OCI-LY1 (cell line): Measurements from ENCODE around the gene PRPF6.

Experiments
- H2AFZ ChIP-seq: fragments of 200-600 bp; sonication (generic), shearing (Covaris generic); 2 replicates; pipeline ENCODE4 v1.6.0; 2014; ENCODE audit warnings: antibody characterized with exemption, mild to moderate bottlenecking, low read length
- H3F3A ChIP-seq: fragments of 200-600 bp; sonication (generic), shearing (Covaris generic); 2 replicates; pipeline ENCODE4 v1.6.0; 2014; ENCODE audit warnings: mild to moderate bottlenecking, antibody characterized with exemption, low read length, moderate library complexity; ENCODE audit not compliant: insufficient read depth
- H3K27ac ChIP-seq: fragments of 200-600 bp; sonication (generic); 2 replicates; pipeline ENCODE4 v1.5.1; 2014; ENCODE audit warnings: low read length, mixed run types, mild to moderate bottlenecking, low read depth; ENCODE audit not compliant: poor library complexity, severe bottlenecking
- H3K27me3 ChIP-seq: fragments of 200-600 bp; sonication (generic); 2 replicates; pipeline ENCODE4 v1.6.0; 2014; ENCODE audit warnings: antibody characterized with exemption, mild to moderate bottlenecking, low read length, moderate library complexity; ENCODE audit not compliant: insufficient read depth
- H3K36me3 ChIP-seq: fragments of 200-600 bp; sonication (generic); 2 replicates; pipeline ENCODE4 v1.6.1; 2014; ENCODE audit warnings: mild to moderate bottlenecking, antibody characterized with exemption, low read length, moderate library complexity, mixed read lengths; ENCODE audit not compliant: insufficient read depth
- H3K4me1 ChIP-seq: fragments of 200-600 bp; sonication (generic); 2 replicates; pipeline ENCODE4 v1.5.1; 2014; ENCODE audit warnings: mild to moderate bottlenecking, low read length, moderate library complexity; ENCODE audit not compliant: insufficient read depth, severe bottlenecking
- H3K4me2 ChIP-seq: fragments of 200-600 bp; sonication (generic), shearing (Covaris generic); 2 replicates; pipeline ENCODE4 v1.6.1; 2014; ENCODE audit warnings: low read length
- H3K4me3 ChIP-seq: fragments of 200-600 bp; sonication (generic); 2 replicates; pipeline ENCODE4 v1.5.1; 2014; ENCODE audit warnings: low read length, low read depth, mild to moderate bottlenecking, mixed read lengths; ENCODE audit not compliant: poor library complexity, severe bottlenecking
- H3K79me2 ChIP-seq: fragments of 200-600 bp; shearing (Covaris generic); 2 replicates; pipeline ENCODE4 v1.6.1; 2016; ENCODE audit warnings: mixed run types, low read length, mixed read lengths; ENCODE audit not compliant: insufficient read depth
- H3K9ac ChIP-seq: fragments of 200-600 bp; sonication (generic), shearing (Covaris generic); 2 replicates; pipeline ENCODE4 v1.6.1; 2014; ENCODE audit warnings: mild to moderate bottlenecking, low read length, mixed read lengths
- H3K9me2 ChIP-seq: fragments of 200-600 bp; sonication (generic), shearing (Covaris generic); 2 replicates; pipeline ENCODE4 v1.6.1; 2014; ENCODE audit warnings: low read depth, mild to moderate bottlenecking, low read length, mixed read lengths
- H3K9me3 ChIP-seq: fragments of 200-600 bp; shearing (Covaris generic); 2 replicates; pipeline ENCODE4 v1.6.1; 2014; ENCODE audit warnings: low read length, mixed read lengths
- H4K20me1 ChIP-seq: fragments of 200-600 bp; sonication (generic), shearing (Covaris generic); 2 replicates; pipeline ENCODE4 v1.6.0; 2016; ENCODE audit warnings: mild to moderate bottlenecking, low read length; ENCODE audit not compliant: insufficient read depth
- EZH2 ChIP-seq: fragments of 200-600 bp; sonication (generic), shearing (Covaris generic); IDR thresholded peaks from 2 replicates; pipeline ENCODE4 v1.8.0; 2017; ENCODE audit warnings: borderline replicate concordance, mixed run types, mild to moderate bottlenecking, antibody characterized with exemption, low read length, moderate library complexity, mixed read lengths
- TF ChIP-seq, protein P1 (sequence below): fragments of 200-600 bp; sonication (generic), shearing (Covaris generic); IDR thresholded peaks from 2 replicates; pipeline ENCODE4 v1.5.1; 2017; ENCODE audit warnings: mild to moderate bottlenecking, antibody characterized with exemption, low read length, moderate library complexity, mixed read lengths

The PRPF6 gene

DNA sequence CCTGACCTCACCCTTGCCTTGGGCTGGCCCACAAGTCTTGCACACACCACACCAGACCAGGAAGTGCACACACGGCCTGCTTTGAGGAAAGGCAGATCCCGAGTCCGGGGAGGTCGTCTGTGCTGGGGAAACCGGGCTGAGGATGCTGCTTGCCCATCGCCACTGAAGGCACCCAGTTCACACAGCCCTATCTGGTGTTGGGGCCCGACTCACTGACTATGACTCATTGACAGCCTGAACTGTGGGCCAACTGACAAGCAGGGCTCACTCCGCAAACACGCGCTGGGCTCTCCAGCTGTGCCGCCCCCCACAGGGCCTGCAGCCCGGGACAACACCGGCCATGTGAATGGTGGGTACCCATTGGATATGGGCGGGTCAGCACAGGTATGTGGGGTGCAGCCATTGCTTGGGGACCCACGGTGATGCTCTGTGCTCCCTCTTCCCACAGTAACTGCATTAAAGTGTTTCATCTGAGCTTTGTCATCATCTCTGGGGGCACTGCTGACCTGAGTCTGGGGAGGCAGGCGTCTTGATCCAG is 3.1 kb upstream of the PRPF6 start:
- H3K4me1 ChIP-seq, result peaks cover 37% of the 10 kb centered on the region

DNA sequence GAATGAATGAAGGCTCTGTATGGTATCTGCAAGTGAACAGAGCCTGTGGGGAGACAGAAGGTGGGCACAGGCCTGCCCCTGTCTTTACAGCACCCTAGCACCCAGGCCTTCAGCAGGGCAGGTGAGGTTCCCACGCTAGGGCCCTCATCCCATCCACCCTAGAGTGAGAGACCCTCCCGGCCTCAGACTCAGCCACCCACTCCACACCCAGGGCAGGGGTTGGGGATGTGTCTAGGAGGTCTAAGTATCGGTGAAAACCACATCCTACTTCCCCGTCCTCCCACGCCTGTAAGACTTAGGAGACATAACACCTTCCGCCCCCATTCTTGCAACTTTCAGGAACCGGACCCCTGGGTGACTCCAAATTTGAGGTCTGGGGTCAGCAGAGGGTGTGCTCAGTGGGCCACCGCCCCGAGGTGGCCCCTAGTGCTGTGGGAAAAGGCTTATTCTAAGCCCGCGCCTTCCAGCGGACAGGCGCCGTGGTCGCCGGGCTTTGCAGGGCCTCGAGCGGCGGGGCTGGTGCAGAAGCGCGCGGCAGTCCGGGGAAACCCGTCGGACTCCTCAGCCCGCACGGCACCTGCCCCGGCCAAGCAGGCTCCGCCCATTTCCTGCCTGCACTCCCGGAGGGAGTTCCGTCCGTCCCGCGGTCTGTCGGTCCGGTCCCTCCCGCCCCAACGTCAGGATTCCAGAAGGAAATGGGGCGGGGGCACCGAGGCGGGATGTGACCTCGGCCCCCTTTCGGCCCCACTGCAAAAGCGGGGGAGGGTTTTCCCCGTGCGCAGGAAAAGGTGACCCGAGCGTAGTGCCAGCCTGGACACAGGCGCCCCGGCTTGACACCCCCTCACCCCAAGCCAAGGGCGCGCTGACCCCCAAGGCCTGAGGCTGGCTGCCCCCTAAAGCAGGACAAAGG is 2.4 kb upstream of the PRPF6 start:
- peaks cover 6% of the 10 kb centered on the region; the same call in 1 of the 2 replicates for H3K79me2 ChIP-seq
- H3K9me2 ChIP-seq, result no peaks in the 10 kb centered on the region
- no peak overlapping the region for H2AFZ ChIP-seq
- H3K4me1 ChIP-seq, result peaks cover 36% of the 10 kb centered on the region
- peak overlapping the region; percentile 100 for H3K4me2 ChIP-seq
- peak overlapping the region; percentile 69 for H3K27ac ChIP-seq
- peak overlapping the region; percentile 81 for H3K9ac ChIP-seq
- no peaks in the 10 kb centered on the region for H4K20me1 ChIP-seq
- no peaks in the 10 kb centered on the region for H3K9me3 ChIP-seq
- H3K27me3 ChIP-seq, result no peaks in the 10 kb centered on the region
- TF ChIP-seq EZH2, result no peak
- TF ChIP-seq, protein P1, sequence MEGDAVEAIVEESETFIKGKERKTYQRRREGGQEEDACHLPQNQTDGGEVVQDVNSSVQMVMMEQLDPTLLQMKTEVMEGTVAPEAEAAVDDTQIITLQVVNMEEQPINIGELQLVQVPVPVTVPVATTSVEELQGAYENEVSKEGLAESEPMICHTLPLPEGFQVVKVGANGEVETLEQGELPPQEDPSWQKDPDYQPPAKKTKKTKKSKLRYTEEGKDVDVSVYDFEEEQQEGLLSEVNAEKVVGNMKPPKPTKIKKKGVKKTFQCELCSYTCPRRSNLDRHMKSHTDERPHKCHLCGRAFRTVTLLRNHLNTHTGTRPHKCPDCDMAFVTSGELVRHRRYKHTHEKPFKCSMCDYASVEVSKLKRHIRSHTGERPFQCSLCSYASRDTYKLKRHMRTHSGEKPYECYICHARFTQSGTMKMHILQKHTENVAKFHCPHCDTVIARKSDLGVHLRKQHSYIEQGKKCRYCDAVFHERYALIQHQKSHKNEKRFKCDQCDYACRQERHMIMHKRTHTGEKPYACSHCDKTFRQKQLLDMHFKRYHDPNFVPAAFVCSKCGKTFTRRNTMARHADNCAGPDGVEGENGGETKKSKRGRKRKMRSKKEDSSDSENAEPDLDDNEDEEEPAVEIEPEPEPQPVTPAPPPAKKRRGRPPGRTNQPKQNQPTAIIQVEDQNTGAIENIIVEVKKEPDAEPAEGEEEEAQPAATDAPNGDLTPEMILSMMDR, result no peak
- H3F3A ChIP-seq, result peaks cover 4% of the 10 kb centered on the region; the same call in 1 of the 2 replicates
- H3K4me3 ChIP-seq, result peak overlapping the region; percentile 93
- H3K36me3 ChIP-seq, result peaks cover 9% of the 10 kb centered on the region; the same call in 1 of the 2 replicates

More for the DNA sequence above, 3.1 kb upstream of the PRPF6 start:
- Histone ChIP-seq H3K79me2 (peaks cover 6% of the 10 kb centered on the region; the same call in 1 of the 2 replicates), H3K9me2 (no peaks in the 10 kb centered on the region), H3F3A (peaks cover 4% of the 10 kb centered on the region; the same call in 1 of the 2 replicates), H3K9me3 (no peaks in the 10 kb centered on the region), H3K9ac (no peak overlapping the region; the same call in 1 of the 2 replicates), H4K20me1 (no peaks in the 10 kb centered on the region), H3K36me3 (peaks cover 3% of the 10 kb centered on the region; the same call in 1 of the 2 replicates), H3K4me3 (peak overlapping the region; percentile 93), H3K4me2 (peak overlapping the region; percentile 100; the same call in 1 of the 2 replicates), H3K27me3 (no peaks in the 10 kb centered on the region), H3K27ac (no peak overlapping the region), H2AFZ (no peak overlapping the region)
- TF ChIP-seq EZH2, result no peak
- TF ChIP-seq, protein P1, result no peak

DNA sequence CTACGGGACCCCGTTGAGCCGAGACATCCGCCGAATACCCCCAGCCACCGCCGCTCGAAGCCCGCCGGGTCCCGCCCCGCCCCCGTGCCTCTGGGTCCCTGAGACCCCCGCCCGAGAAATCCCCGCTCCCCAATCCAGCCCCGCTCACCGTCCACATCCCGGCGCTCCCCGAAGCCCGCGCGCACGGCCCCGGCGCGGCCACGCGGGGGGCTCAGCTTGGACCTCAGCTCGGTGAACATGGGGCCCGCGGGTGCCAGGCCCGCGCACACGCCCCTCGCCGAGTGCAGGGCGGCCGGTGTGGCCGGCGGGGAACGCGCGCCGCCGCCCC is 1.7 kb upstream of the PRPF6 start:
- peaks cover 14% of the 10 kb centered on the region; the same call in 1 of the 2 replicates for H3K36me3 ChIP-seq
- H3K27ac ChIP-seq, result peak overlapping the region; percentile 69
- peaks cover 34% of the 10 kb centered on the region for H3K4me1 ChIP-seq
- H3F3A ChIP-seq, result peaks cover 4% of the 10 kb centered on the region; the same call in 1 of the 2 replicates
- H3K9me2 ChIP-seq, result no peaks in the 10 kb centered on the region
- peaks cover 6% of the 10 kb centered on the region; the same call in 1 of the 2 replicates for H3K79me2 ChIP-seq
- H2AFZ ChIP-seq, result no peak overlapping the region
- no peaks in the 10 kb centered on the region for H4K20me1 ChIP-seq
- no peaks in the 10 kb centered on the region for H3K27me3 ChIP-seq
- TF ChIP-seq EZH2, result no peak
- TF ChIP-seq, protein P1, result no peak
- no peaks in the 10 kb centered on the region for H3K9me3 ChIP-seq
- peak overlapping the region; percentile 100 for H3K4me2 ChIP-seq
- peak overlapping the region; percentile 81 for H3K9ac ChIP-seq
- H3K4me3 ChIP-seq, result peak overlapping the region; percentile 93
